ENCODE data around the gene TRIB2. TPM values are rescaled to one million over a fixed set of nuclear protein-coding genes. Genes with fewer than 3 reads are reported as not detected.
"Not testable (repeated sequence)": the region's sequence is repeated elsewhere in the genome, so short reads cannot be mapped to it uniquely, and the experiment has no call there.

The TRIB2 gene
- total RNA-seq, 1 donor from 2014 or later: 68.8 TPM

DNA sequence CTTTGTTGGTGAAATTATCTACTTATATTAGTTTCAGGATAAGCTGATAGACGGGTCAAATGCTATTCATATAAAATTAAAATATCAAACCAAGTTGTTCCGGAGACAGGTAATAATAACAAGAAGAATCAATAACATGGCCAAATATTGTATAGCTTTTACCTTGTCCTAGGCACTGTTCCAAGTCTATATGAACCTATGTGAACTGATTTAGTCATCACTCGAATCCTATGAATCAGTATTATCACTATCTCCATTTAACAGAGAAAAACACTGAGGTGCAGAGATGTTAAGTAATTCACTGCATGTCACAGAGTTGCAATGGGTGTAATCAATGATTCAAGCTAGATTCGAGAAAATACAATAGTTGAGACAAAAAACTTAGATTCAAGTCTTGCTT, 40.0 kb upstream of the TRIB2 start:
- no peak overlapping the region for H3K4me2 ChIP-seq
- peaks cover 11% of the 10 kb centered on the region for H3K9me3 Mint-ChIP-seq
- H3K4me1 Mint-ChIP-seq: peaks cover 3% of the 10 kb centered on the region
- H3K4me3 ChIP-seq: no peak overlapping the region
- H3K4me1 ChIP-seq: no peaks in the 10 kb centered on the region
- no peaks in the 10 kb centered on the region for H3F3A ChIP-seq (ENCODE audit: low read depth)
- H3K27ac ChIP-seq: no peak overlapping the region
- no peaks in the 10 kb centered on the region for H3K9me3 ChIP-seq (ENCODE audit: low read depth)
- TF ChIP-seq, protein P1, sequence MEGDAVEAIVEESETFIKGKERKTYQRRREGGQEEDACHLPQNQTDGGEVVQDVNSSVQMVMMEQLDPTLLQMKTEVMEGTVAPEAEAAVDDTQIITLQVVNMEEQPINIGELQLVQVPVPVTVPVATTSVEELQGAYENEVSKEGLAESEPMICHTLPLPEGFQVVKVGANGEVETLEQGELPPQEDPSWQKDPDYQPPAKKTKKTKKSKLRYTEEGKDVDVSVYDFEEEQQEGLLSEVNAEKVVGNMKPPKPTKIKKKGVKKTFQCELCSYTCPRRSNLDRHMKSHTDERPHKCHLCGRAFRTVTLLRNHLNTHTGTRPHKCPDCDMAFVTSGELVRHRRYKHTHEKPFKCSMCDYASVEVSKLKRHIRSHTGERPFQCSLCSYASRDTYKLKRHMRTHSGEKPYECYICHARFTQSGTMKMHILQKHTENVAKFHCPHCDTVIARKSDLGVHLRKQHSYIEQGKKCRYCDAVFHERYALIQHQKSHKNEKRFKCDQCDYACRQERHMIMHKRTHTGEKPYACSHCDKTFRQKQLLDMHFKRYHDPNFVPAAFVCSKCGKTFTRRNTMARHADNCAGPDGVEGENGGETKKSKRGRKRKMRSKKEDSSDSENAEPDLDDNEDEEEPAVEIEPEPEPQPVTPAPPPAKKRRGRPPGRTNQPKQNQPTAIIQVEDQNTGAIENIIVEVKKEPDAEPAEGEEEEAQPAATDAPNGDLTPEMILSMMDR (IDR thresholded peaks at IDR 0.05): no peak
- TF ChIP-seq EZH2 (IDR thresholded peaks at IDR 0.05) (no peak), EZH2phosphoT487 (IDR thresholded peaks at IDR 0.05) (no peak)
- DNase-seq (ENCODE audit: low spot score): no peak
- H4K20me1 ChIP-seq (ENCODE audit: low read depth): no peaks in the 10 kb centered on the region
- peaks cover 5% of the 10 kb centered on the region for H3K27me3 Mint-ChIP-seq (ENCODE audit: insufficient read depth, low read depth)
- H3K4me3 Mint-ChIP-seq: no peak overlapping the region
- no peaks in the 10 kb centered on the region for H3K36me3 ChIP-seq
- H3K36me3 Mint-ChIP-seq: no peaks in the 10 kb centered on the region
- no peak overlapping the region for H3K9ac ChIP-seq
- no peaks in the 10 kb centered on the region for H3K27me3 ChIP-seq
- H3K79me2 ChIP-seq (ENCODE audit: low read depth): no peaks in the 10 kb centered on the region
- no peak overlapping the region for H3K27ac Mint-ChIP-seq
- no peak overlapping the region for H2AFZ ChIP-seq (replicated peaks)

DNA sequence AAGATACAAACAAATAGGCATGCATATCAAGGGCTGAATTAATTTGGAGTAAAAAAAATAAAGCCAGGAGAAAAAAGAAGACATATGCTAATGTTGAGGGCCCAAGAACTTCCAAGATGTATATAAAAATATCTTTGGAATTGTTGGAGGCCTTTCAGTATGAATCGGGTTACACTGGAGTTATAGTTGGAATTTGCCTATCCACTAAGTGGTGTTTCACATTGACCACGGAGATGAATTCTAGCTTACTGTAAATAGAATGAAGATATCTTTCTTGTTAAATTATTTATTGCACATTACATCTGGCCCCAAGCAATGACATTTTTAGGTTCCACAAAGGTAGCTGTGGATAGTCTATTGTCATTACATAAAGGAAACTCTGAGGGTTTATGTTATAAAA, 38.5 kb upstream of the TRIB2 start:
- Histone ChIP-seq H3F3A (ENCODE audit: low read depth) (no peaks in the 10 kb centered on the region), H3K4me1 (peaks cover 7% of the 10 kb centered on the region), H3K36me3 (no peaks in the 10 kb centered on the region), H3K79me2 (ENCODE audit: low read depth) (no peaks in the 10 kb centered on the region), H3K4me2 (no peak overlapping the region), H3K27ac (no peak overlapping the region), H3K9ac (no peak overlapping the region), H3K27me3 (no peaks in the 10 kb centered on the region), H4K20me1 (ENCODE audit: low read depth) (no peaks in the 10 kb centered on the region), H2AFZ (replicated peaks) (no peak overlapping the region), H3K4me3 (no peak overlapping the region), H3K9me3 (ENCODE audit: low read depth) (no peaks in the 10 kb centered on the region)
- Mint-ChIP-seq H3K27ac (no peak overlapping the region), H3K27me3 (ENCODE audit: insufficient read depth, low read depth) (peaks cover 5% of the 10 kb centered on the region), H3K4me3 (no peak overlapping the region), H3K36me3 (no peaks in the 10 kb centered on the region), H3K9me3 (peaks cover 11% of the 10 kb centered on the region), H3K4me1 (peaks cover 11% of the 10 kb centered on the region)
- DNase-seq (ENCODE audit: low spot score): no peak
- TF ChIP-seq, protein P1 (IDR thresholded peaks at IDR 0.05): no peak
- no peak for TF ChIP-seq EZH2 (IDR thresholded peaks at IDR 0.05)
- TF ChIP-seq EZH2phosphoT487 (IDR thresholded peaks at IDR 0.05): no peak

DNA sequence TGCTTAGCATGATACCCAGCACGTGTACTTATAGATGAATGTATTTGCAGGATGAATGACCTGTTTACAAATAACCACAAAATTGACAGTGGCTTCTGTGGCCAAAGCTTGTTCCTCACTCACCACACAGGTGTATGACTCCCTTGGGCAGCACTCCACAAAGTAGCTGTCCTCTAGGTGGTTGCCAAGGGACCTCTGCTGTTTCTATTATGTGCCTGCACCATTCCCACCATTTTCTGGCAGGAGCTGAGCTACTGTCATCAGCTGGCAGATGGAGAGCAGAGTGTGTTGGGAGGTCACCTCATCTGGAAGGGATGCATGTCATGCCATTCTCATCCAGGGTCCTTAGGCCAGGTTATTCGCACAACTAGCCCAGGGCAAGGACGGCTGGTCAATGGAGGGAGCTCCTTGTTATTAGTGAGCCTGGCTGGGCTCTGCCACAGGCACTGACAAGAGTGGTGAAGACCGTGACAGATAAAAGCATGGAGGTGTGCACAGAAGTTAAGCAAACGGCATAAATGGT, 37.1 kb upstream of the TRIB2 start:
- H3K9me3 Mint-ChIP-seq: peaks cover 11% of the 10 kb centered on the region
- Histone ChIP-seq H3K79me2 (ENCODE audit: low read depth) (no peaks in the 10 kb centered on the region), H3K9ac (no peak overlapping the region), H4K20me1 (ENCODE audit: low read depth) (no peaks in the 10 kb centered on the region), H3K9me3 (ENCODE audit: low read depth) (no peaks in the 10 kb centered on the region), H2AFZ (replicated peaks) (no peak overlapping the region), H3K4me3 (no peak overlapping the region), H3K4me2 (no peak overlapping the region), H3F3A (ENCODE audit: low read depth) (no peaks in the 10 kb centered on the region), H3K27ac (no peak overlapping the region), H3K36me3 (no peaks in the 10 kb centered on the region), H3K27me3 (no peaks in the 10 kb centered on the region), H3K4me1 (peaks cover 14% of the 10 kb centered on the region)
- no peaks in the 10 kb centered on the region for H3K36me3 Mint-ChIP-seq
- no peak for DNase-seq (ENCODE audit: low spot score)
- H3K4me1 Mint-ChIP-seq: peaks cover 25% of the 10 kb centered on the region
- H3K27ac Mint-ChIP-seq: peak overlapping the region; percentile 3
- TF ChIP-seq EZH2phosphoT487 (IDR thresholded peaks at IDR 0.05) (no peak), EZH2 (IDR thresholded peaks at IDR 0.05) (no peak)
- TF ChIP-seq, protein P1 (IDR thresholded peaks at IDR 0.05): no peak
- H3K27me3 Mint-ChIP-seq (ENCODE audit: insufficient read depth, low read depth): peaks cover 5% of the 10 kb centered on the region
- H3K4me3 Mint-ChIP-seq: no peak overlapping the region

DNA sequence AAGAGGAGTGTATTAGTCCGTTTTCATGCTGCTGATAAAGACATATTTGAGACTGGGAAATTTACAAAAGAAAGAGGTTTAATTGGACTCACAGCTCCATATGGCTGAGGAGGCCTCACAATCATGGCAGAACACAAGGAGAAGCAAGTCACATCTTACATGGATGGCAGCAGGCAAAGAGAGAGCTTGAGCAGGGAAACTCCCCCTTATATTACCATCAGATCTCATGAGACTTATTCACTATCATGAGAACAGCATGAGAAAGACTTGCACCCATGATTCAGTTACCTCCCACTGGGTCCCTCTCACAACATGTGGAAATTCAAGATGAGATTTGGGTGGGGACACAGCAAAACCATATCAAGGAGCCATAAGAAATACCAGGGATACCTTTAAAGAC, 36.6 kb upstream of the TRIB2 start:
- not testable (repeated sequence) for H3K4me2 ChIP-seq; H3K79me2 ChIP-seq (ENCODE audit: low read depth)
- peak overlapping the region; percentile 3 for H3K27ac Mint-ChIP-seq

More for the DNA sequence above, 36.6 kb upstream of the TRIB2 start:
- not testable (repeated sequence) for H3K27me3 Mint-ChIP-seq (ENCODE audit: insufficient read depth, low read depth); H3K9ac ChIP-seq; H4K20me1 ChIP-seq (ENCODE audit: low read depth); H3K4me3 ChIP-seq; H3F3A ChIP-seq (ENCODE audit: low read depth); H3K9me3 ChIP-seq (ENCODE audit: low read depth); H3K36me3 Mint-ChIP-seq; H3K27ac ChIP-seq; H3K27me3 ChIP-seq; H3K36me3 ChIP-seq; H3K4me3 Mint-ChIP-seq; DNase-seq (ENCODE audit: low spot score); H2AFZ ChIP-seq (replicated peaks)
- H3K4me1 Mint-ChIP-seq: peaks cover 29% of the 10 kb centered on the region
- peaks cover 16% of the 10 kb centered on the region for H3K4me1 ChIP-seq
- H3K9me3 Mint-ChIP-seq: peaks cover 11% of the 10 kb centered on the region
